Measurements from ENCODE around the gene RPS6KC1. TPM values are rescaled to one million over a fixed set of nuclear protein-coding genes. Genes with fewer than 3 reads are reported as not detected.

Gene RPS6KC1
- total and polyA plus RNA-seq, 2 donors (not counting 3 experiments of a cell fraction or from before 2014, with no cell fraction given) = 5.1 to 18.6 TPM

GRCh38 chr1:213200630-213201029, 149.6 kb downstream of the RPS6KC1 start:
- CTCF ChIA-PET = no interaction called here
- no peak overlapping the region for H2AFZ ChIP-seq (ENCODE audit: low read depth, low read length)

More at GRCh38 chr1:213200630-213201029, 149.6 kb downstream of the RPS6KC1 start:
- POLR2A ChIA-PET = no interaction called here
- Histone ChIP-seq H3K4me3 (replicated peaks in 1 of 3; ENCODE audit: insufficient read depth in 1 of 3, low read depth in 1 of 3, low read length in 3 of 3) (no peak overlapping the region), H3K9ac (replicated peaks; ENCODE audit: extremely low read depth, insufficient read depth, low read length) (no peak overlapping the region), H3K4me1 (ENCODE audit: control insufficient read depth, extremely low read depth, insufficient read depth, low read length) (no peaks in the 10 kb centered on the region), H3K27ac (ENCODE audit: insufficient read depth, low read depth, low read length) (no peak overlapping the region), H3K79me2 (ENCODE audit: control insufficient read depth, insufficient read depth, low read length) (no peaks in the 10 kb centered on the region), H3K36me3 (ENCODE audit: control insufficient read depth in 2 of 2, extremely low read depth in 1 of 2, insufficient read depth in 2 of 2, low read length in 2 of 2) (no peaks in the 10 kb centered on the region), H3K9me1 (replicated peaks; ENCODE audit: control insufficient read depth, extremely low read depth, insufficient read depth, low read length) (no peaks in the 10 kb centered on the region), H3K9me3 (replicated peaks; ENCODE audit: control insufficient read depth, insufficient read depth, low read length) (no peaks in the 10 kb centered on the region), H3K27me3 (ENCODE audit: control insufficient read depth in 2 of 2, insufficient read depth in 2 of 2, low read length in 2 of 2) (no peaks in the 10 kb centered on the region), H3K4me2 (ENCODE audit: insufficient read depth, low read length) (no peak overlapping the region), H4K20me1 (replicated peaks; ENCODE audit: control insufficient read depth, extremely low read depth, insufficient read depth, low read length) (no peaks in the 10 kb centered on the region)
- BruUV-seq (replicated peaks) = no TSS peak
- dilution Hi-C loops (cut with MboI; ENCODE audit: extremely low pct_ligation_motif_present, low sequenced_read_pairs) (no loop called here), intact Hi-C loops (cut with micrococcal nuclease) (no loop called here)
- FAIRE-seq = no peak
- DNase-seq (ENCODE audit: low read depth, low spot score) = no peak
- TF ChIP-seq MAX (IDR thresholded peaks at IDR 0.05; ENCODE audit: insufficient read depth, insufficient read length) = no peak
- TF ChIP-seq POLR2A (IDR thresholded peaks at IDR 0.05; ENCODE audit: low read depth, low read length) = no peak
- no peak for TF ChIP-seq CTCF (IDR thresholded peaks at IDR 0.05; ENCODE audit: extremely low read depth in 1 of 2, insufficient read depth in 1 of 2, low read depth in 1 of 2, low read length in 2 of 2)
- no peak for TF ChIP-seq MYC (IDR thresholded peaks at IDR 0.05; ENCODE audit: low read depth, low read length)
- TF ChIP-seq FOS (IDR thresholded peaks at IDR 0.05; ENCODE audit: borderline replicate concordance, insufficient read depth, low read length) = no peak
- no peak for TF ChIP-seq EZH2 (IDR thresholded peaks at IDR 0.05; ENCODE audit: borderline replicate concordance, low read depth, low read length, severe bottlenecking)

All from endothelial cell of umbilical vein (primary cell).